PC-3 (cell line): Measurements from ENCODE around the gene JMJD6. TPM values are rescaled to one million over a fixed set of nuclear protein-coding genes. Genes with fewer than 3 reads are reported as not detected.

ENCODE experiments used
- ATAC-seq: fragments of 200-7000 bp; cut with Tn5 transposase; 2 replicates; pipeline ENCODE4 v1.9.1; 2020; ENCODE audit warnings: mild to moderate bottlenecking, moderate library complexity
- BruUV-seq: library from RNA; stranded (reverse); fragments of 400-500 nt; replicated peaks from 2 replicates; lab custom pipeline; 2021; lab: Mats Ljungman, UMichigan
- CTCF ChIA-PET: fragments of 300-600 bp; sonication (Branson Sonifier 250); formaldehyde crosslinking; loops from one replicate; lab custom pipeline; 2022; ENCODE audit warnings: antibody characterized with exemption; lab: Charles Lee
- POLR2A ChIA-PET: fragments of 300-600 bp; sonication (Branson Sonifier 250); formaldehyde crosslinking; loops from one replicate; lab custom pipeline; 2022; ENCODE audit warnings: antibody characterized with exemption; ENCODE audit not compliant: unreplicated experiment; lab: Charles Lee
- DNase-seq: peaks from one replicate; pipeline ENCODE4 v3.0.0-alpha.2; 2015
- H2AFZ ChIP-seq: fragments of 300-600 bp; sonication (generic); 2 replicates; pipeline ENCODE4 v1.6.0; 2016; ENCODE audit warnings: antibody characterized with exemption, low read length
- H3F3A ChIP-seq: fragments of 300-600 bp; sonication (generic); one replicate; pipeline ENCODE4 v1.6.0; 2017; ENCODE audit warnings: antibody characterized with exemption, low read length, control low read depth, mild to moderate bottlenecking; ENCODE audit not compliant: unreplicated experiment
- H3K27ac ChIP-seq: fragments of 300-600 bp; sonication (generic); 2 replicates; pipeline ENCODE4 v1.5.1; 2016; ENCODE audit warnings: mild to moderate bottlenecking, low read length
- H3K27me3 ChIP-seq: fragments of 300-600 bp; sonication (generic); 2 replicates; pipeline ENCODE4 v1.6.1; 2016; ENCODE audit warnings: low read length, mixed read lengths
- H3K36me3 ChIP-seq: fragments of 300-600 bp; sonication (generic); 2 replicates; pipeline ENCODE4 v1.6.1; 2016; ENCODE audit warnings: low read depth, mixed run types, low read length, mixed read lengths
- H3K4me1 ChIP-seq: fragments of 300-600 bp; sonication (generic); 2 replicates; pipeline ENCODE4 v1.5.1; 2016; ENCODE audit warnings: low read length; ENCODE audit not compliant: insufficient read depth
- H3K4me2 ChIP-seq: fragments of 300-600 bp; sonication (generic); 2 replicates; pipeline ENCODE4 v1.6.0; 2016; ENCODE audit warnings: low read length
- H3K4me3 ChIP-seq: fragments of 300-600 bp; sonication (generic); 2 replicates; pipeline ENCODE4 v1.5.1; 2016; ENCODE audit warnings: mild to moderate bottlenecking, low read length, mixed read lengths
- H3K79me2 ChIP-seq: fragments of 300-600 bp; sonication (generic); 2 replicates; pipeline ENCODE4 v1.6.1; 2017; ENCODE audit warnings: low read length, mixed read lengths
- H3K9ac ChIP-seq: fragments of 300-600 bp; sonication (generic); 2 replicates; pipeline ENCODE4 v1.6.0; 2016; ENCODE audit warnings: mild to moderate bottlenecking, low read length
- H3K9me2 ChIP-seq: fragments of 300-600 bp; sonication (generic); replicated peaks from 2 replicates; pipeline ENCODE4 v1.6.1; 2016; ENCODE audit warnings: mixed run types, low read length, mixed read lengths
- H3K9me3 ChIP-seq: fragments of 300-600 bp; sonication (generic); 2 replicates; pipeline ENCODE4 v1.6.1; 2016; ENCODE audit warnings: low read length, mixed read lengths
- H4K20me1 ChIP-seq: fragments of 300-600 bp; sonication (generic); 2 replicates; pipeline ENCODE4 v1.6.1; 2016; ENCODE audit warnings: low read length, mixed read lengths
- CTCF ChIP-seq: fragments of 300-600 bp; sonication (generic); conservative IDR thresholded peaks from 2 replicates; pipeline ENCODE4 v1.5.1; 2017; ENCODE audit warnings: antibody characterized with exemption, low read depth, mild to moderate bottlenecking, low read length
- EZH2 ChIP-seq: fragments of 300-600 bp; sonication (generic); IDR thresholded peaks from one replicate; pipeline ENCODE4 v1.6.1; 2017; ENCODE audit warnings: antibody characterized with exemption, mild to moderate bottlenecking, low read length; ENCODE audit not compliant: unreplicated experiment
- EZH2phosphoT487 ChIP-seq: fragments of 300-600 bp; sonication (generic); IDR thresholded peaks from 2 replicates; pipeline ENCODE4 v1.6.1; 2018; ENCODE audit warnings: mild to moderate bottlenecking, antibody characterized with exemption, low read length, borderline replicate concordance
- intact Hi-C: fragments of 100-400 bp; cut with micrococcal nuclease; formaldehyde crosslinking; loops from 2 replicates; pipeline ENCODE4 v1.9.0; 2023
- total RNA-seq: library from RNA; depleted of rRNA; stranded (reverse); fragments of >200 nt; gene quantifications from 2 replicates; pipeline ENCODE4 v1.2.3, GENCODE V29; 2014

Gene JMJD6
- total RNA-seq, 1 experiment from 2014 or later = 39.0 TPM

GRCh38 chr17:76675648-76676047, 50.8 kb downstream of the JMJD6 start:
- BruUV-seq = no TSS peak
- ChIA-PET POLR2A (no interaction called here), CTCF (interaction anchor here (0.5 kb wide), 1 partner anchor 147 kb away, joined by 3 read pairs; no protein-coding TSS in a partner anchor)

GRCh38 chr17:76674600-76674999, 51.8 kb downstream of the JMJD6 start:
- Histone ChIP-seq H3K79me2 (no peaks in the 10 kb centered on the region), H3K4me1 (peaks cover 14% of the 10 kb centered on the region), H2AFZ (no peak overlapping the region), H4K20me1 (no peaks in the 10 kb centered on the region), H3F3A (no peaks in the 10 kb centered on the region), H3K9ac (no peak overlapping the region), H3K27ac (no peak overlapping the region), H3K27me3 (no peaks in the 10 kb centered on the region), H3K36me3 (no peaks in the 10 kb centered on the region), H3K4me2 (no peak overlapping the region), H3K9me2 (no peaks in the 10 kb centered on the region), H3K4me3 (no peak overlapping the region), H3K9me3 (no peaks in the 10 kb centered on the region)
- POLR2A ChIA-PET = no interaction called here
- TF ChIP-seq EZH2 (no peak), CTCF (no peak), EZH2phosphoT487 (no peak)
- CTCF ChIA-PET = no interaction called here
- BruUV-seq = no TSS peak
- ATAC-seq (no peak), DNase-seq (no peak)
- intact Hi-C loops = loop anchor here (5.0 kb wide), 3 partner anchors 38 to 117 kb away; partner anchors contain the start of gene MXRA7

More at GRCh38 chr17:76675648-76676047, 50.8 kb downstream of the JMJD6 start:
- no peak overlapping the region for H3K4me2 ChIP-seq
- no peaks in the 10 kb centered on the region for H3F3A ChIP-seq
- H3K27ac ChIP-seq = no peak overlapping the region
- no peak for DNase-seq
- H3K9me2 ChIP-seq = no peaks in the 10 kb centered on the region
- H3K79me2 ChIP-seq = no peaks in the 10 kb centered on the region
- H3K4me1 ChIP-seq = peaks cover 14% of the 10 kb centered on the region
- no peaks in the 10 kb centered on the region for H4K20me1 ChIP-seq
- no peak for ATAC-seq
- no peak overlapping the region for H3K9ac ChIP-seq
- intact Hi-C loops = no loop called here
- no peak overlapping the region for H3K4me3 ChIP-seq
- H3K9me3 ChIP-seq = no peaks in the 10 kb centered on the region
- no peaks in the 10 kb centered on the region for H3K36me3 ChIP-seq
- no peak overlapping the region for H2AFZ ChIP-seq
- TF ChIP-seq EZH2phosphoT487 = no peak
- no peak for TF ChIP-seq CTCF
- no peak for TF ChIP-seq EZH2
- H3K27me3 ChIP-seq = no peaks in the 10 kb centered on the region

- DNase-seq (no peak), ATAC-seq (no peak)
- H2AFZ ChIP-seq = no peak overlapping the region
- H3K27ac ChIP-seq = no peak overlapping the region
- no peaks in the 10 kb centered on the region for H3K9me2 ChIP-seq
- BruUV-seq = no TSS peak
- no peak overlapping the region for H3K4me2 ChIP-seq
- no peaks in the 10 kb centered on the region for H4K20me1 ChIP-seq
- no peaks in the 10 kb centered on the region for H3K36me3 ChIP-seq
- H3K27me3 ChIP-seq = no peaks in the 10 kb centered on the region
- H3K79me2 ChIP-seq = no peaks in the 10 kb centered on the region
- TF ChIP-seq CTCF (no peak), EZH2phosphoT487 (no peak), EZH2 (no peak)
- H3K4me1 ChIP-seq = peaks cover 14% of the 10 kb centered on the region
- ChIA-PET CTCF (no interaction called here), POLR2A (interaction anchor here (0.6 kb wide), 1 partner anchor 1279 kb away, joined by 4 read pairs; no protein-coding TSS in a partner anchor)
- no peaks in the 10 kb centered on the region for H3K9me3 ChIP-seq
- H3K4me3 ChIP-seq = no peak overlapping the region
- intact Hi-C loops = loop anchor here (5.0 kb wide), 3 partner anchors 39 to 116 kb away; partner anchors contain the start of gene MXRA7
- H3K9ac ChIP-seq = no peak overlapping the region
- H3F3A ChIP-seq = no peaks in the 10 kb centered on the region
Measured at GRCh38 chr17:76673729-76674128, 52.7 kb downstream of the JMJD6 start.
